TTC549 (cell line): Measurements from ENCODE around the gene FHIT.
"Not testable (repeated sequence)": the region's sequence is repeated elsewhere in the genome, so short reads cannot be mapped to it uniquely, and the experiment has no call there.

ENCODE experiments used
- FAIRE-seq: peaks from 2 replicates; lab custom pipeline; 2012; peaks lifted over from hg19 to GRCh38; lab: Jason Lieb, UNC

Gene FHIT

DNA sequence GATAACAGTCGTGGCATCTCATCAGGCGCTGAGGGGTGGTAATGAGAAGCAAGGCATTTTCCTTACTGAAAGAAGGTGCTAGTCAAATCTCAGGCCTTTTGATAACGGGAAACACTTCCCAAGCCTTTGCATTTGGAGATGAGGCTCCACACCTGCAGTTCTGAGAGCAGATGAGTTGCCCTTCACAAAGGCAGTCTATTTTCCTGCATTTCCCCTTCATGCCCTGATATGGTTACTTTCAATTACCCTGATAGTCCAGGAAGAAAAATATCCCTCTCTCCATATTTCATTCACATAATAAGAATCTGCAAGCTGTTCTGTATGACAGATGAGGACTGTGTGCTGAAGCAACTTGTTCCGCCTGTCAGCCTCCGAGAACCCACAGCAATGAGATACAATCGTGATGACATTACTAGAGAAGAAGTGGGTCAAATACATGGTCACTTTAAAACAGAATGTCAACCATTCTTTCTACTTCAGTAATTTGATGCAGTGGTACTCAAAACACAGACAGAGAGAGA, 25.0 kb downstream of the FHIT start:
- FAIRE-seq = no peak

GRCh38 chr3:61224823-61225222, 26.4 kb downstream of the FHIT start:
- no peak for FAIRE-seq

GRCh38 chr3:61223451-61223850, 27.8 kb downstream of the FHIT start:
- FAIRE-seq = no peak

GRCh38 chr3:61222467-61222866, 28.8 kb downstream of the FHIT start:
- no peak for FAIRE-seq

DNA sequence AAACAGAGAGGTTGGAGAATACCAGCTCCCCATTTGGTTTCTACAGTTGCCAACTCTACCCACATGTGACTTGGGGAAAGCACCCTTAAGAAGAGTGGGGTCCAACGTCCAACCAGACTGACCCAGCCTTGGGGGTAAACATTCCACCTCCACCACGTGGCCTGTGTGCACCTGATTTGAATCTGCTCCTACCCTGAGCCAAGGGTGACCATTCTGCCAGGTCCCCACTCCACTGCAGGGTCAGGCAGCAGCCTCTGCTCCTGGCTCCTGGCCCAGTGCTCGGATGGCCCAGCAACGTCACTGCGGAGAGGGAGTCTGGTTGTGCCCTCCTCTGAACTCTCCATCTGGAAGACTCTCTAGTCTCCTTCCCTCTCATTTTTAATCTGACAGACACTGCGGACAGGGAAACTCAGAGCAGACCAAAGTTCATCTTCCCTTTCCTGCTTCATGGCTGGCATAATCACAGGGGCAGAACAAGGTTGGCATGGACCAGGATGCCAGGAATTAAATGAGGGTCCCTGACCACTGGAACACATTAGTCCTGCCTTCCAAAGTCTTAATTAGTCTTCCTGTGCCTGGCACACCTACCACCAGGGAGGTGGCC, 29.4 kb downstream of the FHIT start:
- FAIRE-seq = no peak

GRCh38 chr3:61218504-61218903, 32.7 kb downstream of the FHIT start:
- FAIRE-seq = no peak

DNA sequence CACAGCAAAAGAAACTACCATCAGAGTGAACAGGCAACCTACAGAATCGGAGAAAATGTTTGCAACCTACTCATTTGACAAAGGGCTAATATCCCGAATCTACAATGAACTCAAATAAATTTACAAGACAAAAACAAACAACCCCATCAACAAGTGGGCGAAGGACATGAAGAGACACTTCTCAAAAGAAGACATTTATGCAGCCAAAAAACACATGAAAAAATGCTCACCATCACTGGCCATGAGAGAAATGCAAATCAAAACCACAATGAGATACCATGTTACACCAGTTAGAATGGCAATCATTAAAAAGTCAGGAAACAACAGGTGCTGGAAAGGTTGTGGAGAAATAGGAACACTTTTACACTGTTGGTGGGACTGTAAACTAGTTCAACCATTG, 35.1 kb downstream of the FHIT start:
- FAIRE-seq = not testable (repeated sequence)

DNA sequence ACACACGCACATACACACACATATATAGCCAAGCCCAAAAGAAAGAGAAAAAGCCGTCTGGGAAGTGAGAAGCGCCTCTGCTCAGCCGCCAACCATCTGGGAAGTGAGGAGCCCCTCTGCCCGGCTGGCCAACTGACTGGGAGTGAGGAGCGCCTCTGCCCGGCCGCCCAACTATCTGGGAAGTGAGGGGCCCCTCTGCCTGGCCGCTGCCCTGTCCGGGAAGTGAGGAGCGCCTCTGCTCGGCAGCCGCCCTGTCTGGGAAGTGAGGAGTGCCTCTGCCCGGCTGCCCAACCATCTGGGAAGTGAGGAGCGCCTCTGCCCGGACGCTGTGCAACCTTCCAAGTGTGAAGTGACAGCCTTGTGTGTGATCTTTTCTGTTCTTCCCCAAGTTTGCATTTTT, 49.2 kb downstream of the FHIT start:
- no peak for FAIRE-seq

DNA sequence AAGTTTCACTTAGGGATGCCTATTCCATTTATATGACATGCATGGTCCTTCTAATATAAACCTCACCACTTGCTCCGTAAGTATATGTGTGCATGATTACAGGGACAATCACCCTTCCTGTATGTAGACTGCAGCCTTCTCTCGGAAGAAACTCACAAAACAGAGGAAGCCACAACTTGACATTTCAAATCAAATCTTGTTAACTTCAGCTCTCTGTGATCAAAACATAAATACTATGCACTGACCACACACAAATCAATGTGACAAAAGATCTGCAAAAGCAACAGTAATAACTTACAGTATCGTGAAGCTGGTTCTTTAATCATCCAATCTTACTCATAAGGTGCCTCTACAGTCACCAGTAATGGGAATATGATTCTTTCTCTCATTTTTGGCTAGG, 50.2 kb downstream of the FHIT start:
- FAIRE-seq = no peak

DNA sequence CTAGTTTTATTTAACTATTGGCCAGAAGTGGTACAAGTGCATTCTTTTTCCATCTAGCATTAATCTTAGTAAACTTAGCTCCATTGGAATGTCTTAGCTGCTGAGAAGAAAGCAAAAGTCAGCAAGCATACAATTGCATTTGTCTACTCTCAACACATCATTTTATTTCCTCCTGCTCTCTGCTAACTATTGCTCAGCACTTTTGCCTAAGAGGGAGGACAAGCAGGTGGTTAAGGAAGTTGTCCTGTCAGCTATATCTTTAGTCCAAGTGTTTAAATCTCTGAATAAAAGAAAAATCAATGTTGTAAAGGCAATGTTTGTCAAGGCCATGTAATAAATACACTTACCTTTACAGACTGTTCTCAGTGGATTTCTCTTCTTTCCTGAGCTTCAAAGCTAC, 51.0 kb downstream of the FHIT start:
- FAIRE-seq = no peak

DNA sequence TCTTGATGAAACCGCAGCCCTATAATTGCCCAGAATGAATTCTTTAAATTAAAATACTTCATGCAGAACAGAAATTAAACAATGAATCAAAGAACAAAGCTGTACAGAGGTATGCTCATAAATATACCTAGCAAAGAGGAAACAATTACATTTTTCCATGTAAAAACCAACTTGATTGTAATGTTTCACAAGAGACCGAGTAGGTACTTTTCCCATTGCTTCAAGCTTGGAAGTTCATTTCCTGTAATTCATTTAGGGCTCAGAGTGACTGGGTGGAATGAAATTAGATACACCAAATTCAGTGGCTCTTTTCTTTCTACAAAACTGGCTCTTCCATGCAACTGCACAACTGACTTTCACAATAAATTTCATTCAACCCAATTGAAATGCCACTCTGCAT, 51.4 kb downstream of the FHIT start:
- FAIRE-seq = no peak

DNA sequence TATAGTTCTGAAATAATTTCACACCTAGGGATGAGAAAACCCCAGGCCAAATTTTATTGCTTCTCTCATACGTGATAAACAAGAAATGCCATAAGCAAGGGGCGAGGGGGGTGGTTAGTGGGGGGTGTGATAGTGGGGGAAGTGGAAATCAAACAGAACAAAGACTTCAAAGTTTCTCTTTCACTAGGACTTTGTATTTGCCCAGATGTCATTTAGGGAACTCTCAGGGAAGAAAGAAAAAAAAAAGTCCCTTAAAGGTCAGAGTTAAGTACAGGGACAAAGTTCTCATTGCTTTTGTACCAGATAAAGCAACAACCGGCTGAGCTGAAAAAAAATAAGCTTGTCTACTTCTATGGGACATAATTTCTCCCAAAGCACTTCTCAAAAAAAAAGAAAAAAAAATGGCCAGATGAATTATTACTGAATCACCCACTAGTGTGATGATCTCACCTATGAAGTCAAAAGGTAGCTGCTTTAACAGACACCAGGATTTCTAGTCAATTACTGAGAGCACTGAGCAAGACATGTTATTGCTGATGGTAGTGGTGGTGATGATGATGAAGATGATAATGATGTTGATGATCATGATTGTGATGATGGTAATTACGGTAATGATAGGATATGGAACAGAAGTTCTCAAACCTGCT, 56.2 kb downstream of the FHIT start:
- FAIRE-seq = no peak

GRCh38 chr3:61192222-61192621, 59.0 kb downstream of the FHIT start:
- no peak for FAIRE-seq

DNA sequence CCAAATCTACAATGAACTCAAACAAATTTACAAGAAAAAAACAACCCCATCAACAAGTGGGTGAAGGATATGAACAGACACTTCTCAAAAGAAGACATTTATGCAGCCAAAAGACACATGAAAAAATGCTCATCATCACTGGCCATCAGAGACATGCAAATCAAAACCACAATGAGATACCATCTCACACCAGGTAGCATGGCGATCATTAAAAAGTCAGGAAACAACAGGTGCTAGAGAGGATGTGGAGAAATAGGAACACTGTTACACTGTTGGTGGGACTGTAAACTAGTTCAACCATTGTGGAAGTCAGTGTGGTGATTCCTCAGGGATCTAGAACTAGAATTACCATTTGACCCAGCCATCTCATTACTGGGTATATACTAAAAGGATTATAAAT, 61.0 kb downstream of the FHIT start:
- not testable (repeated sequence) for FAIRE-seq

- FAIRE-seq = no peak
Observed at GRCh38 chr3:61186030-61186429, 65.2 kb downstream of the FHIT start.

GRCh38 chr3:61184956-61185355, 66.3 kb downstream of the FHIT start:
- FAIRE-seq = no peak

GRCh38 chr3:61182662-61183061, 68.6 kb downstream of the FHIT start:
- no peak for FAIRE-seq

GRCh38 chr3:61181874-61182273, 69.4 kb downstream of the FHIT start:
- no peak for FAIRE-seq

DNA sequence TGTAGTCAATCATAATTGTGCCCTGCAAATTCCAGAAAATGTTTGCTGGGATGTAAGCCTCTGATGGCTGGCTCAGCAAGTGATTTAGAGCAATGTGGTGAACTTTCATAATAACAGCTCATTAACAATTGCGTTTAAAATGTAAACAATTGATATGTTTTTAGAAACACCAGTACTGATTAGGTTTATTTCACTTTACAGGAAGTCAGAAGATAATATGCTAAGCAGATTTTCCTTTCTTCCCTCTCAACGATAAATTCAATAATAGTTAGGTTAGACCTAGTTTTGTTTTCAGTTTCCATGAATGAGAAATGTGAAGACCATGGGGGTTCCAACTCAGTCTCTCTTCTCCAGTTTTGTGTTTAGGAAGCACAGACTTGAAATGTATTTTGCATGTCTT, 71.0 kb downstream of the FHIT start:
- FAIRE-seq = no peak

- FAIRE-seq = no peak
Observed at GRCh38 chr3:61178167-61178566, 73.1 kb downstream of the FHIT start.

- no peak for FAIRE-seq
Observed at GRCh38 chr3:61177450-61177849, 73.8 kb downstream of the FHIT start.

GRCh38 chr3:61173676-61174075, 77.6 kb downstream of the FHIT start:
- no peak for FAIRE-seq

GRCh38 chr3:61172684-61173083, 78.6 kb downstream of the FHIT start:
- no peak for FAIRE-seq

GRCh38 chr3:61172203-61172602, 79.0 kb downstream of the FHIT start:
- FAIRE-seq = no peak
